Glomerular endothelial cell (primary cell): ENCODE data around the gene MAFB. TPM values are rescaled to one million over a fixed set of nuclear protein-coding genes. Genes with fewer than 3 reads are reported as not detected.
A peak's percentile ranks its signal among the peaks of the same experiment; 100 is the strongest.
"Not testable (repeated sequence)": the region's sequence is repeated elsewhere in the genome, so short reads cannot be mapped to it uniquely, and the experiment has no call there.

Experiments used
- DNase-seq: peaks from one replicate; pipeline ENCODE4 v3.0.0-alpha.2; 2011; ENCODE audit warnings: low read depth, low spot score; ENCODE audit errors: extremely low read depth
- total RNA-seq: library from RNA; depleted of rRNA; stranded (reverse); fragments of >200 nt; gene quantifications from 2 replicates; pipeline ENCODE4 v1.2.3, GENCODE V29; 2015

MAFB gene
- 2.3 and 3.0 TPM in 2 replicates for total RNA-seq

DNA sequence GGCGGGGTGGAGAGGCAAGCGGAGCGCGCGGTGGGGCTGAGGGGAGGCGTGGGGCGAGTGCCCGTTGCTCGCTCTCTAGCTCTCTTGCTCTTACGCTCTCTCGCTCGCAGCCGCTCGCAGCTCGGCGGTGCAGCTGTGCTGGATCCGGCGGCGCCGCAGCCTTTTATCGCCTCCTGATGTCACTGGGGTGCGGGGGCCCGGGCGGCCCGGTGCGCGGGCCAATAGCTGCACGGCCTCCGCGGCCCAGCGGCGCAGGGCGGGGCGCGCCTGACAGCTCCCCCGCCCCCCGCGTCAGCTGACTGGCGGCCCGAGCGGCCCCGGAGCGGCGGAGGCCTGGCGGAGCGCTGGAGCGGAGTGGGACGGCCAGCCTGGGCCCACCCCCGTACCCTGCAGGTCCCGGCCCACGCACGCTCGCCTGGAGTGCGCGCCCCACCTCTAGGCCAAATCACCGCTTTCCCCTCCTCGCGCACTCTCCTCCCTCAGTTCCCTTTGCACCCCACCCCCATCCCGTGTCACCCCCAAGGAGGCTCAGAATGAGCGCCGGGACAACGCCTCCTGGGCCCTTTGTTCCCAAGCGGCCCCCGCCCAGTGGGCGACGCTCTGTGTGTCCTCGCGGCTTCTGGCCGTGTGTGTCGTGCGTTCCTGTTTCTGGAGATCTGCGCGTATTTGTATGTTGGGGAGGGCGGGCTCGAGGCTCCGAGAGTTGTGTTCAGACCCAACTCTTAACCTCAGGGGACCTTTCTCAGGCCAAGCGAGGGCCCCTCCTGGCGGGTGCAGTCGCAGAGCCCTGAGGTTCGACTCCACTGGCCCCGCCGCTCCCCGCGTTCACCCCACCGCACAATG, at the start of gene MAFB:
Gene MAFB (minus strand): TSS at position 137 of the 843 bp plus-strand sequence. CDS start 386 bp downstream, outside the sequence.
- peak; percentile 9 for DNase-seq

DNA sequence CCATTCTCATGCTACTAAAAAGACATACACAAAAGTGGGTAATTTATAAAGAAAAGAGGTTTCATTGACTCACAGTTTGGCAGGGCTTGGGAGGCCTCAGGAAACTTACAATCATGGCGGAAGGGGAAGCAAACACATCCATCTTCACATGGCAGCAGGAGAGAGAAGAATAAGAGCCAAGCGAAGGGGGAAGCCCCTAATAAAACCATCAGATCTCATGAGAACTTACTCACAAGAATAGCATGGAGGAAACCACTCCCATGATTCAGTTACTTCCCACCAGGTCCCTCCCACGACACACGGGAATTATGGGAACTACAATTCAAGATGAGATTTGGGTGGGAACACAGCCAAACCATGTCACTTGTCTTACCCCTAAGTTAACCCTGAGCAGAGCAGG, 47.4 kb upstream of the MAFB start:
- DNase-seq: not testable (repeated sequence)

DNA sequence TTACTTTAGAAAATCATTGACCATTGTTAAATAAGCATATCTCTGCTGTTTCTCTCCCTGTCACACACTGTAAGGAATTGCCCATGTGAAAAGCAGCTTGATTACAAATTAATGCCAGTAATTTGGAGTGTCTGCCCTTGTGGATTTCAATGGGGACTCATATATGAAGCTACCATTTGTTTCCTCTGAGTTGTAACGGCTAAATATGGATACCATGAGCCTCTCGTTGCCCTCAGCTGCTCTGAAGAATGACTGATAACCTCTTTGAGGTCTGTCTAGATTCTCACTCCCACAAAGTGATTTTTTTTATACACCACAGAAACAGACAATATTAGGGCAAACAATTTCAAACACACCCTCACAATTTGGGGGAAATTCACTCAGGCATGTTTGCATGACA, 40.0 kb upstream of the MAFB start:
- DNase-seq: no peak

DNA sequence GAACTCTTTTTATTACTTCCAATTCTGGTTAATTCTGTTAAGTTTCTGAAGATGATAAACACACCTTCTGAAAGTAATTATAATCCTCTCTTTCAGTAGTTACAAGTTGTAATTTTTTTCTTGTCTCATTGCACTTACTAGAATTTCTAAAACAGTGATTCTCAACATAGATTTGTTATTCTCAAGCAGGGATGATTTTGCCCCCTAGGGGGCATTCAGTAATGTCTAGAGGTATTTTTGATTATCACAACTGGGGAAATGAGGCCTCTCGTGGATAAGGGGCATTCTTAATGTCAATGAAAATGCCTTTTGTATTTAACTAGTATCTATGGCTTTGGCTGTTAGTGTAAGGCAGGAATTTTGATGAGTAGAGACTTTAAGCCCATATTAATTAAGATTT, 39.4 kb upstream of the MAFB start:
- DNase-seq: no peak

DNA sequence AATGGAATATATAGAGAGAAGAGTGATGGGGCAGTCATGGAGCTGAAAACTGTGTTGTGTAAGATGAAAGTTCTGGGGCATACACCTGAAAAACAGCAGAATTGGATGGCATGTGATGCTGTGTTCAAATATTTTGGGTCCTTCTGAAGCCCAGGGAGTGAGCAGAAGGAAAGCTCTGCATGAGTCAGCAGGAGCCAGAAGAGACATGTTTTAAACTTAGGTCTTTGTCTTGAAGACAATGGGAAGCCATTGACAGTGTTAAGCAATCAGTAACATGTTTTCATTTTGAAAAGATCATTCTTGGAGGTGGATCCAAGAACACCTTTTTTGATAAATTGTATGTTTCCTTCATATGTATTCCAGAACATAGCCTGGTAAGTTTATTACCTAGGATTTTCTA, 38.9 kb upstream of the MAFB start:
- no peak for DNase-seq

DNA sequence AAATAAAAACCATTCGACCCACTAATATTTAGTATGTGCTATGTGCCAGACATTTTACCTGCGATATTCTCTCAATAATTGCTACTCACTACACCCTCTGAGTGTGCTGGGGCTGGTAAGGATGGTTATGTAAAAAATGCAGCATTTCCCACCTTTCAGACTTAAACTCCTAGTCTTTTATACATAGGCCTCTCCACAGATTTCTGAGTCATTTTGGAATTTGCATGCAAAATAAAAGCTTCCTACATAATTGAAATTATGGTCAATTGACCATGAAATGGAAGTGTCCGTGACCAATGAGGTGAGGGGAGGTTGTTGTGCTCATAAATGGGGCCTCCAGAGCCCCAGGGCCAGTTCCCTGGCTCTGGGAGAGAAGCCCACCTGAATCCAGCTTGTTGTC, 37.7 kb upstream of the MAFB start:
- no peak for DNase-seq

DNA sequence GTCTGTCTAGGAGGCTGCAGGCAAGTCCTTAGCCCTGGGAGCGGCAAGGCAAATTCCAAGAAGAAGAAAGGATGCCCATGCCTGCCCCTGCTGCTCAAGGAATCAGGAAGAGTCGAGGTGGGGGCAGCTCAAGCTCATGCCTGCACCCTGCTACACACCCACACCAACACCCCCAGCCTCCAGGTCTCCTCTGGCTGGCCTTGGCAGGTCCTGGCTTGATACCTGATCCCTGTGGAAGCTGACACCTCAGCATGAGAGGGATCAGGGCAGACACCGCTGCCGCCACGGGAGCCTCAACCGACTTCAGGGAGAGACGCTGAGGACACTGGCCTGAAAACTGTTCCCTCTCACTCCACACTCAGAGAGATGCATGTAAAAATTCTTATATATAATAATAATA, 35.5 kb upstream of the MAFB start:
- no peak for DNase-seq

DNA sequence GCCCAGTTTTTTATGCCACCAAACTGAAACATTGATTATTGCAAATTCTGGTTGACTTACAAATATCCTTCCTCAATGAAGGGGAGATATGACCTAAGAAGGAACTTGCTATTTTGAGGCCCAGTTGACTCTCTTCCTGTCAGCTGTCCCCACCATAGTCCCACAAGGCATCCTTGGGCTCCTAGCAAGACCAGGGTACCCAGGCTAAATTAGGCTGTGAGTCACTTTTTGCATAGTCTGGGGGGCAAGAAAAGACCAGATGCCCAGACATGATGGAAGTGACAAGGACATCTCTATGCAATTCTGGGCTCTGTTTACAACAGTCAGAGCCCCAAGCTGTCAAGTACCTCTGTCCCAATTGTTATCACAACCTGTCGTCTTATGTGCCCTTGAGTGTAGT, 31.8 kb upstream of the MAFB start:
- no peak for DNase-seq

DNA sequence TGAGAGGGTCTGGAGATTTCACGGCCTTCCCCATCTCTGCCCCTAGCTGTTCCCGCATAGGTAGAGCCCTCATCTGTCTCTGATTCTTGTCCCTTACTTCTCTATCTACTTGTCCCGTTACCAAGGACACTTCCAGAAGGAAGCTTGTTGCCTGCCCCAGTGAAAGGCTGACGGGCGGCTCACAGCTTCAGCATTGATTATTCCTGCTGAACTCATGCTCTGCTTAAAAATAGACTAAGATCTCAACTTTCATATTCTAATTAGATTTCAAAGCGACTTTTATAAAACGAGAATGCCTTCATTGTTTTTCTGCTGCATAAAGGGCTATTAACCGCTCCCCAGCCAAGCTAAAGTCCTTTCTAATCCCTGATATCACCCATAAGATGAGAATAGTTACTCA, 31.1 kb upstream of the MAFB start:
- DNase-seq: no peak

DNA sequence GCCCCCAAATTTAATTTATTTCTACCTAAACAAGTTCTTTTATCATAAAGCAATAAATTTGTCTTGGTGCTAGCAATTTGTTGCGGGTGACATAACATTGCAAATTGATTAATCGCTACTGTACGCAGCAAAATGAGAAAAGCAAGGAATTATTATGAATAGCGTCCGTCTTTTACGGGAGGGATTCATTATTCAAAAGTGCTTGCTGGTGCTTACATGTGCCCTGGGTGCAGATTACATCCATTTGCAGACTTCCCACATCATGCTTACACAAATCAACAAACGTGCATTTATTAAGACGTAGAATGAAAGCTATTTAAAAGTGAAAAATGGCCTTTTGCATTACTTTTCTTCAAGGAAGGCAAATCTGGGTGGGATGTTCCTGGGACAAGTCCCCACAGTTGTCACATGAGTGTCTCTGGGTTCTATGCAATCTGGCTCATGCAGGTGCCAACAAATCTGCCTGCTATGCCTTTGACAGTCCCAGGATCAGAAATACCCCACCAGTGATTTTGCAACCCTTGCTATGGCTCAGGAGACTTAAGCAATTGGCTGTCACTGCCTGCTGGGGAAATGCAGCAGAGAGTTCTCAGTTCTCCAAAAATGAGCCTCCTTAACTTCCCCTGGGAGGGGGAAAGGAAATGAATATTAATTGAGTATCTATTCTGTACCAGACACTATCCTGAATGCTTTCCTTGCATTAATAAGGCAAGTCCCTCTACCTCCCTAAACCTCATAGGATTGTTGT, 30.1 kb upstream of the MAFB start:
- no peak for DNase-seq

DNA sequence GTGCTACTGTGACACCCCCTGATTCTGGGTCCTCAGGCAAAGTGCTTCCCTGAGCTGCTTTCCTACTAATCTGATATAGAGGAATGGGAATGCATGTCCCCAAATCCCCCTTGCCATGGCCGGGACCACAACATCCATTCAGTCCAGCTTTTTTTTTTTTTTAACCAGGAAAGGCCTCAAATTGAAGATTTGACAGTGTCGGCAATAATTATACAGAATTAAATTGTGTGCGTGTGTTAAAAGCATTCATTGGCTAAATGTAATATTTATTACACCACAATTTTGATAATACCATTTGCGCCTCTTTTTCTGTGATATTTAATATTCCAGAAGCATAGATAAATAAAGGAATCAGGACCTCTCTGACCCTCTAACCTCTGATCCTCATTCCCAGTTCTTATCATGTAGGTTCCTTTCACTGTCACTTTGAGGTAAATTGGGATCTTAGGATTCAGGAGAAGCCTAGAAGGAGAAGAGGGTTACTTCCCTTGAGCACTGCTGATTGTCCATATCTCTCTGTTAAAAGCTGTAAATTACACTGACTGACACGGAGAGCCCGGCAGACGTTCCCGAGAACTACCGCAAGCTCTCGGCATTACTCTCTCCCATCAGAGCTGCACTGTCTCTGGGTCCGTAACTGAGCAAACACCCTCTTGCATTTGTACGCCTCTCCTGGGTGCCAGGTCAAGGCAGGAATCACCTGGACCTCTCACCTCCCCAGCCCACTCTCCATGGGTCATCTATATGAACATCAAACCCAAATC, 29.4 kb upstream of the MAFB start:
- no peak for DNase-seq

DNA sequence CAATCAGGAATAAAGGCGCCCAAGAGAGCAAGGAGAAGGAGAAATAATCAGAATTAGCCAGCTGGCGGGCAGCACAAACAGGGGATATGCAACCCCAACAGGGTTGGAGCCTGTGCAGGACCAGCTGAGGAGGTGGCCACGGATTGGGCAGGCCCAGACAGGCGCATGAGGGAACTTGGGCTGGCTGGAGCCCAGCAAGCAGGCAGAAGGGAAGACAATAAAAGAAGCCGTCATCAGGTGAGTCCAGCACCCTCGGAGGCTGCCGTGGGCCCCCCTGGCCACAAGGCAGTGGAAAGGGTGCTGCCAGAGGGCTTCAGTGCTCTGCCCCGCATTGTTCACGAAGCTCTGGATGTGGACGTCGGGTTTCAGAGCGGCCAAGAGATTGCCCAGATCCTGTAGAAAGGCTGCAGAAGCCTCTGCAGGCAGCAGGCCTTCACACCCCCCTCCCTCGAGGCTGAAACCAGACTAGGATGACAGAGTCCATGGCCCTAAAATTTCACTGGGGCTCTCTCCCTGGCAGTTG, 28.4 kb upstream of the MAFB start:
- no peak for DNase-seq

DNA sequence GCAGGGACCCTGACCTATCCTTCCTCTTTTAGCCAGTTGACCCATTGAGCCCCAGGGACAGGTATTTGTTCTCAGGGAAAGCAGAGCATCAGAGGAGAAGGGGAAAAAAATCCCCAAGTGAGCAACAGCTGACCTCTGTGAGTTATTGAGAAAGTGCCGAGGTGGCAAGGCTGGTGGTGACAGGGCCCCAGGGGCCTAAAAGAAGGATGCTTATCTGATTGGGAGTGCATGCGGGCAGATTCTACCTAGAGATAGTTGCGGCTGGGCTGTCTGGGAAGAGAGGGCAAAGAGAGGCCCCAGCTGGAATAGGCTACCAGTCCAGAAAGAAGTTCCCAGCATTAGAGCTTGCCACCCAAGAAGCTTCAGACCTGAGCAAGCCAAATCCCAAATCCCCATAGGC, 26.5 kb upstream of the MAFB start:
- no peak for DNase-seq

DNA sequence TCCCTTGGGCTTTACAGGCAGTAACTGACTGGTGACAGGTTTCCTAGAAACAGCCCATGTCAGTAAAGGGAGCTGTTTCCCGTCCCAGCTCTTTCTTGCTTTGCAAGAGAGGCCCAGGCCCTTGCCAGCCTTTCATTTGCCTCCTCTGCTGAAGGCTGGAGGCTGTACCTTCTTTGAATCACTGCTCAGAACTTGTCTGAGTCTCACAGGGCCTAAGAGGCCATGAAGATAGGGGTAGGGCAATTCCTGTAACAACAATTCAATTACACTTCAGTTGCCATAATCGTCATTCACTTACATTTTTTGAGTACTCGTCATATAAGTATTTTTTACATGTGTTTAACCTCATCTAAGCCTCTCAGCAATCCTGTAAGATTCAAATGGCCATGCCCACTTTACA, 25.9 kb upstream of the MAFB start:
- no peak for DNase-seq

DNA sequence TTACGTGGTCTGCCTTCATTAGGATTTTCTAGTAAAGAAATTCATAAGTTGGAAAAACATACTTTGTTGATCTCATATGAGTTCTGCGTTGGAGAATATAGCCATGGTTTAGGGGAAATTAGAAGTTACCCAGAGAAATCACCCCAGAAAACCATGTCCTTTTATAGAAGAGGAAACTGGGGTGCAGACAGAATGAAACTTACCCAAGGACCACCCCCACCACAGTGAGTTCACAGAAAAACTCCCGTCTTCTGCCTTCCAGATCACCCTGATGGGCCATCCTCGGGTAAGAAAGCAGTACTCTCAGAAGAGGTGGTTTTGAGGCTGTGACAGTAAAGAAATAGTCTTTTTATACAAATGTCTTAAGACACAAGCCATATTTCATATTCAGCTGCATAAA, 25.1 kb upstream of the MAFB start:
- DNase-seq: no peak

DNA sequence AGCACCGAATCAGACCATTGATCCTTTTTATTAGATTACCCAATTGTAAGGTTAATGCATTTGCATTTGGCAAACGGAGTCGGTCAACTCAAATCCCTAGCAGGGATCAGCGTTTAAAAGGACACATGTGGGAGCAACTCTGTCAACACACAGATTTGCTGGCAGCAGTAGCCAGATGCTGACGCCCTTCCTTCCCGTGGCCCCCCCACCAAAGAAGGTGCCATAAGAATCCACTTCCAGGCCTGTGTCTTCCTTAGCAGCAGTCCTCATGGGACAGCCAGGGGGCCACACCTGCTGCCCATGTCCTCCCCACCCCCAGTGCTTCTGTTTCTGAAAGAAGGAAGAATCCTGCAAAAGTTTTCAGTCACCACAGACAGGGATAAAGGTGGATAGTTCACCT, 24.5 kb upstream of the MAFB start:
- DNase-seq: no peak

DNA sequence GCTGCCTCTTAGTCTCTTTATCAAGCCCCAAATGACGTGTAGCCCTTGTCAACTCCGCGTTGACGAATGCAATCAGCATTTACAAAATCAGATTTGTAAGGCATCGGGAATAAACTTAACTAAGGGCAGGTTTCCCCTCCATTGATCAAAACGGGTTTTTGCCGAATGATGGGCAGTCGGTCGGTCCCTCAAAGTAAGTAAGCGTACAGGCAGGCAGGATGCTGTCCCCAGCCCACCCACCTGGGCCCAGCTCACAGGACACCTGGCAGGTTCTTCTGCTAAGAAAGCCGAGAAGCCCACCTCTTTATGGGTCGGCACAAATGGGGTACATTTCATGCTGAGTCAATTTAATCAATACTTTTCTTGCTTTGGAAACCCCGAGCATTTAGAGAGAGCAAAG, 22.0 kb upstream of the MAFB start:
- DNase-seq: no peak

DNA sequence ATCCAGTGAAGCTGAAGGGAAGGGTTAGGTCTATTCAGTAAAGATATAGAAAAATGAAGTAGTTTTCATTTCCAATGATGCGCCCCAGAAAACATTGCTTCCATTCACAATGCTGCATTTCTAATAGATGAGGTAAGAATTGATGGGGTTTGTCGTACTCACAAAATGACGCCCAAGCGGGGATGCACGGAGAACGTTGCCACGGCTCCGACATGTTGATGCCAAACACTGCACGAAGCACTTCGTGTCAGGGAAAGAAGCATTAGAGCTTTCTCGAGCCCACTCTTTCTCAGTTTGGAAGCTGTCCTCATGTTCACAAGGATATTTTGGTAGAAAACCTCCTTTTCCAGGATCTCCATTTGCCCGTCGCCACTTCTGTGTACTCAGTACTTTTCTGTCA, 21.6 kb upstream of the MAFB start:
- no peak for DNase-seq

DNA sequence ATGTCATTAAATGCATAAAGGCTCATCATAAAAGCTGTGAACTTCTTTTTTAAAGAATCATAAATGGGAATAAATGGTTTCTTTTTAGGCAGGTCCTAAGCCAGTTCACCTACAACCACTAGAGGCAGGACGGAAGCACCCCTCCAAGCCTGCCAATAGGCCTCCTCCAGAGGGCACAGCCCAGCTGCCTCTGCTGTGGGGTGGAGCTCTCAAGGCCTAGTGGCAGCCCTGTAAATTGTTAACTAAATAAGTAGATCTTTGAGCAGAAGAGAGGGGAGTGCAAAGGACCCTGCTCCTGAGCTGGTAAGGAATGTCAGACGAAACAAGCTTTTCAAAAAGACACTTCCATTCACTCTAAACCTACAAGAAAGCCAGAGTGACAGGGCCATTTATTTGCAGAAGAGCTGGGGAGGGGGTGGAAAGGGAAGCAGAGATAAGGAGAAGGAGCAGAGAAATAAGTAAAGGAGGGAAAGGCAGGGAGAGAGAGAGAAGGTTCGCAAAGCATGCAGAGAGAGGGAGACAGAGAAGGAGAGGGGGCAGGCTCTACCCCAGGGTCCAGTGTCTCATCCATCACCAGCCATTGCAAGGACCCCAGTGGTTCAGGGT, 18.0 kb upstream of the MAFB start:
- no peak for DNase-seq

DNA sequence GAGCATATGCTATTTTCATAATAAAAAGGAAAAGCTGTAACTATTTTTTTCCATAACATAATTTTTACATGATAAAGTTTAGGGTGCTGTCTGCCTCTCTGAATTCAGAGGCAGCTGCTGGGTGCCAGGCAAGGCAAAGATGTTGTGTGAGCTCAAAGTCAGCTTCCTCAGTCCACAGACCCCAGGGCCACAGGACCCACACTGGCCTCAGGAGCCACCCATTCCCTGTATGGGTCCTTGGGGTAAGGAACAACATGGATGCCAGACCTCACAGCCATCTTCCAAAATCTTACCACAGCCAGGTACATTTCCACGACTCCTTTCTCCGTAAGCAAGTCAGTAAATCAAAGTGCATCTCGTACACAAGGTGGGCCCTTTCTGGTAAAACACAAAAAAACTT, 16.4 kb upstream of the MAFB start:
- no peak for DNase-seq

DNA sequence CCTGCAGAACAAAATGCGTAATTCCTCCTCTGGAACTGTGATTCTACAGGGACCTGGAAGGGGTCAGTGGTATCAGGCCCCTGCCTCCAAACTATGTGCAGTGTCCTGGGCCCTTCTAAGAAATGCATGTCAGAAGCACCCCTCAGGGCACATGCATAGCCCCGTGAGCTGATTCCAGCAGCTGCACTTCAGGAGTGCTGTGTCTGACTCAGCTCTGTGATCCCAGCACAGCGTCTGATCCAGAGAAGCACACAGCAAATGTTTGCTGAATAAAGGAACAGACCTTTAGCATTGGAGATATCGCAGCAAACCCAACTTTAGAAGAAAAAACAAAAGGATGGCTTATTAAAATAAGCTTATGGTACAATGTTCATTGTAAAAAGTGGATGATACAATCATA, 15.8 kb upstream of the MAFB start:
- no peak for DNase-seq
